DMS53 (cell line): ENCODE results near the gene RABL6.

Experiments used
- DNase-seq: peaks from one replicate; lab custom pipeline; 2025; lab: John Stamatoyannopoulos, UW

Gene RABL6

DNA sequence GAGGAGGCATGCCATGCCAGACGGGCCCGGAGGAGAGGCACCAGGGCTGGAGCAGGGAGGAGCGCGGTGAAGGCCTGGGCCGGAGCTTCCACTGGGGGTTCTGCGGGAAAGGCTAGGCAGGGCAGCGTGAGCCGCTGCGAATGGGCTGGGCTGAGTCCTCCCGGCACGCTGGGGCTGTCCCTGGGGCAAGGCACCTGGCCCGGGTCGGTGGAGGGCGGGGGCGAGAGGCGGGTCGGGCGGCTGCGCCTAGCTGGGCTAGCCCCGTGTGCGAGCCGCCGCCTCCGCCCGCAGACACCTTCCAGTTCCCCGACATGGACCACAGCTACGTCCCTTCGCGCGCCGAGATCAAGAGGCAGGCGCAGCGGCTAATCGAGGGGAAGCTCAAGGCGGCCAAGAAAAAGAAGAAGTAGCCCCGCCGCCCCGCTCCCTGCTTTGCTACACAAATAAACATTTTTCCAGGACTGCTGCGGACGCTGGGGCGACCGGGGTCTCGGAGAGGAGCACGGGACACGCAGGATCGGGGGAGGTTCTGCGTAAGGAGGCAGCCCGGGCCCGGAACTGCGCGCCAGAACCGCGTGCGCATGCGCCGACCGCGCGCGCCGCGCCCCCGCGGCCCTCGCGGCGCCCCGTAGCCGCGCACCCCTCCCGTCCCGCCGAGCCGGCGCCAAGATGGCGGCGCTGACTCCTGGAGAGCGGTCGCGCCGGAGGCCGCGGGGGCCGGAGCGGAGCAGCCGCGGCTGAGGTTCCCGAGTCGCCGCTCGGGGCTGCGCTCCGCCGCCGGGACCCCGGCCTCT, at the start of gene RABL6:
Gene RABL6 (plus strand): TSS at position 668 of the 794 bp plus-strand sequence. CDS start 249 bp downstream, outside the sequence.
- DNase-seq: peak; percentile 89

- DNase-seq: no peak
Observed at GRCh38 chr9:136759001-136759400, 48.7 kb upstream of the RABL6 start.

DNA sequence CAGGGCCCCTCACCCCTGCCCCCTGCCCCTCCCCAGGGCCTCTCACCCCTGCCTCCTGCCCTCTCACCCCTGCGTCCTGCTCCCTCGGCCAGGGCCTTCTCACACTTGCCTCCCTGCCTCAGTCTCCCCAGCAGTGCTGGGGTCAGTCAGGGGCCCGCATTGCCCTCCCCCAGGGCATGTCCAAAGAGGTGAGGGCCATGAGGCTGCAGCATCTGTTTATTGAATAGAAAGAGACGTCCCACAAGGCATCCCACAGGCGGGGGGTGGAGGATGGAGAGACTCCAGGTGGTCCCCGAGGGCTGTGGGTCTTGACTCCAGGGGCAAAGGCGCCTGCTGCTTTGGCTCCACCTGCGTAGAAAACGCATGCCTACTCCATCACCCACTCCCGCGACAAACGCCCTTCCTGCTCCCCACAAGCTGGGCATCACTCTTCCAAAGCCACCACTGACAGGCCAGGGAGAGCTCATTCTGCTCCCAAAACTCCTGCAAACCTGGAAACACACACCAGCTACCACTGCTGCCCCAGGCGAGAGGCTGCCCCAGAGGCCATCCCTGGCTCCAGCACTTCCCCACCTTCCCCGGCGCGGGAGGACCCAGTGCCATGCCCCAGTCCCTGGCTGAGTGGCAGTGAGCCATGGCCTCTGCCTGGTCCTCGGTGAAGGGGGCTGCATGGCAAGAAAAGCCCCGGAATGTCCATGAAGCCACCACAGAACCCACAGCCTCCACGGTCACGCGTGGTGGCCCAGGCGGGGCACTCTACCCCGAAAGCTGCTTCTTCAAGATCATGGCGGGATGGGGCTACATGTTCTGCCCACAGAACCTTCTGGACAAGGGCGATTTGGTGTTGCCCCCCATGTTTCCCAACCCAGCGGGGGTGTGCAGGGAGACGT, 48.1 kb upstream of the RABL6 start:
- no peak for DNase-seq

DNA sequence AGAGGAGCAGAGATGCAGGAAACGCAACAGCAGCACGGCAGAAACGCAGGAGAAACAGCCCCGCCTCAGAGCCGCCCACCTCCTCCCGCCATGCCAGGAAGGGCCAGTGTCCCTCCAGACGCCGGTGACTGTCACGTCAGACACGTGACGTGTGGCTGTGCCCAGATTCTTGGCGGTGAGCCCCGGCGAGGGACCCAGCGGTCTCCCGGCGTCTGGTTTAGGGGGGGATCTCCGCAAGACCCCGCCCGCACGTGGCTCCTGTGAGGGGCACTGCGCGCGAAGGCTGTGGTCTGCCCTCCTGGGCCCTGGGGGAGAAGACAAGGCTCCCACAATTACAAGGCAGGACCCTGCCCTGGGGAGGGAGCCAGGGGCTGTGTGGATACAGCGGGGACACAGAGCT, 47.3 kb upstream of the RABL6 start:
- DNase-seq: no peak

DNA sequence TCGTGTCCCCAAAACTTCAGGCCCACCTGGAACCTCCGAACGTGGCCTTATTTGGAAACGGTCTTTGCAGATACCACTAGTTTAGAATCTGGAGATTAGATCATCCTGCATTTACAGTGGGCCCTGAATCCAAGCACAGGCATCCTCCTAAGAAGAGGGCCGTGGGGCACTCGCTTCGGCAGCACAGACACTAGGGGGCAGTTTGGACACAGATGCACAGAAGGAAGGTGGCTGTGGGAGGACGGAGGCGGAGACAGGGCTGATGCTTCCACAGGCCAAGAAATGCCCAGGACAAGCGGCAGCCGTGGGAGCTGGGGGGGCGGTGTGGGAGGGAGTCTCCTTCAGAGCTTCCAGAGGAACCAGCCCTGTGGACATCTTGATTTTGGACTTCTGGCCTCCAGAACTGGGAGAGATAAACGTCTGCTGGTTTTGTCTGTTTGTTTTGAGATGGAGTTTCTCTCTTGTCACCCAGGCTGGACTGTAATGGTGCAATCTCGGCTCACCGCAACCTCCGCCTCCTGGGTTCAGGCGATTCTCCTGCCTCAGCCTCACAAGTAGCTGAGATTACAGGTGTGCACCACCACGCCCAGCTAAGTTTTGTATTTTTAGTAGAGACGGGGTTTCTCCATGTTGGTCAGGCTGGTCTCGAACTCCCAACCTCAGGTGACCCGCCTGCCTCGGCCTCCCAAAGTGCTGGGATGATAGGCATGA, 46.8 kb upstream of the RABL6 start:
- DNase-seq: peak; percentile 87

- no peak for DNase-seq
Observed at GRCh38 chr9:136761545-136761981, 46.2 kb upstream of the RABL6 start.

DNA sequence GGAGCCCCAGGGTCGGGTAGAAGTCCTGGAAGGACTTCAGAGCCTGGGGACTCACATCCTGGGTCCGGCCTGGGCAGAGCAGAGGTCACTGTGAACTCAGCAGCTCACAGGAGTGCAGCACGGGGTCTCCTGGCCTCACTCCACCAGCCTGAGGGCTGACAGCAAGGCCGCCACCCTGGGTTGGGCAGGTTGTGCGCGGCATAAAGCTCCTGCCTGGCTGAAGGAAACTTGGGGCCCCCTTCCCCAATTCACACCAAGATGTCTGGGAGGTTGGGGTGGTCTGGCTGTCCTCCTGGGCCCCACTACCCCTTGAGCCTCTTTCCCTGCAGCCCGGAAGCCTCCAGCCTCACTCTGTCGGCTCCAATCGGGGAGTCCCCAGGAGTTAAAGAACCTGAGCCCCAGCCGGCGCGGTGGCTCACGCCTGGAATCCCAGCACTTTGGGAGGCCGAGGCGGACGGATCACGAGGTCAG, 45.5 kb upstream of the RABL6 start:
- no peak for DNase-seq

DNA sequence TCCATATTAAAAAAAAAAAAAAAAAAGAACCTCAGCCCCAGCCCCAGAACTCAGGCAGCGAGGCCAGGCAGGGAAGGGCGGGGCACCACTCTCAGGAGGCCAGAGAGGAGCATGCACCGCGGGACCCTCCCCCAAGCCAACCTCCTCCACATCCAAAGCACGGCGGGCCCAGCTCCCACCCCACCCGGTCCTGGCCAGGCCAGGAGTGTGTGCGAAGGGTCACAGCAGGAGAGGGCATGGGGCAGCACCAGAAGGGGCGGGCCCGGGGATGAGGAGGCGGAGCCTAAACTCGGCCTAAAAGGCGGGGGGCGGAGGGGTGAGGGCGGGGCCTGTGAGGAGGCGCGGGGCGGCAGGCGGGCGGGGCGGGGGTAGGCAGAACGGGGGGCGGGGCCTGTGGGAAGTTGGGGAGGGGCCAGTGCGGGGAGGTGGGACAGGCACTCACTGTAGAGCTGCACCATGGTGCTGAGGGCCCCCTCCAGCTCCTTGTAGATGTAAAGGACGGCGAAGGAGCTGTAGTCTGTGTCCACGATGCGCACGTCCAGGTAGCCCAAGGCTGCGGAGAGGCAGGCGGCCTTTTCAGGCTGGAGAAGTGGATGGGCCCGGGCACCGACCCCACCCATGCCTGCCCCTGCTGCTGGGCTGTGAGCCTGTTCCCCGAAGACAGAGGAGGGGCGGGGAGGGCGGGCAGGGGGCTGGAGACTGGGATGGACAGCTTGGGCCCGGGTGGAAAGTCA, 44.7 kb upstream of the RABL6 start:
- peak; percentile 87 for DNase-seq

DNA sequence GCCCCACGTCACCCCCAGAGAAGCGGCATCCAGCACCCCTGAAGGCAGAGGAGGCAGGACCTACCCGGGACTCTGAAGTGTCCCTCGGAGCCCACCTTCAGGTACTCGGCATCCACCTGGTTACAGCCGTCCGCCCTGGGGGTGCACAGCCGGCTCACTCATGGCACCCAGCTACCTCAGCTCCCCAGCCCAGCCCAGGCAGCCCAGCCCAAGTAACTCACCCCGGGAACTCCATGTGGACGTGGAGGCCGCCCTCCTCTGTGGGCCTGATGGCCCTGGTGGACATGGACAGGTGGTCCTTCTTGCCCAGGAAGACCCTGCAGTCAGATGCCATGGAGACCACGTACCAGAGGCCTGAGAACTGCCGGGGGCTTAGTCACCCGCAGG, 44.1 kb upstream of the RABL6 start:
- no peak for DNase-seq

DNA sequence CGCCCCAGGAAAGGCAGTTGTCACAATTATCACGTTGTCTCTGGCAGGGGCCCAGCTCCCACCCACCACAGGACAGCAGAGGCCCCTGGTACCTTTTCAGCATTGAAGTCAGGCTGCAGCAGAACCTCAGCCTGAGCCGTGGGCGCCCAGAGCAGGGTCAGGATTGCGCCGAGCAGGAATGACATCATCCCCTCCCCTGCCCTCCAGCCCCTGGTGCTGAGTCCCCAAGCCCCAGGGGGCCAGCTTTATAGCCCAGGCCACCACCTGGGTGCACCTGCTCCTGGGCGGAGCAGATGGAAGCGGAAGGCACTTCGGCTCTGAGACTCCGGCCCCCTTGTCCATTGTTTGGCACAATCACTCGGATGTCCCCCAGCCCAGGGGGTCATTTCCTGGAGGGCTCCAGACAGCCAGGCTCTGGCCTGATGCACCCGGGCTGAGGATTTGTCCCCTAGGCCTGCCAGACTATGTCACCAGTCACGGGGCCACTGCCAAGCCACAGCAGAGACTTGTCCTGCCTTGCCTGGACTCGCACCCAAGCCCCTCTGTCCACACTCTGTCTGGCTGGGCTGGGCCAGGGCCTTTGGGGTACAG, 43.4 kb upstream of the RABL6 start, which contains the start of gene LCN15:
Gene LCN15 (minus strand): TSS at position 218 of the 591 bp plus-strand sequence. CDS start 30 bp downstream, at position 188.
- DNase-seq: no peak

DNA sequence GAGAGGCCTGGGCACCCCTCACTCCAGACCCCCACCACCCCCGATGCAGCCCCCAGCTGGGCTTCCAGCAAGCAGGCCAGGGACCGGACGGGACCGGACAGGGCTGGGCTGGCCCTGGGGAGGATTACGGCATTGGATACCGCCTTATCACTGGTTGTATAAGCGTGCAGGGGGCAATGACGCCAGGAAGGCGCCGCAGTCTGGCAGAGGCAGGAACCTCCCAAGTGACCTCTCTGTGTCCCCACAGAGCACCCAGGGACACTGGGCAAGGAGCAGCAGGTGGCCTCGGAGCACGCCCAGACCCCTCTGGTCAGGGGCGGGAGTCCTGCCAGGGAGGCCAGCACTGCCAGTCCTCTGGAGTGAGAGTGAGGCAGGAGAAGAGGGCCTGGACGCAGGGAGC, 42.7 kb upstream of the RABL6 start:
- DNase-seq: no peak

GRCh38 chr9:136765745-136766409, 41.9 kb upstream of the RABL6 start:
- DNase-seq: peak; percentile 39

DNA sequence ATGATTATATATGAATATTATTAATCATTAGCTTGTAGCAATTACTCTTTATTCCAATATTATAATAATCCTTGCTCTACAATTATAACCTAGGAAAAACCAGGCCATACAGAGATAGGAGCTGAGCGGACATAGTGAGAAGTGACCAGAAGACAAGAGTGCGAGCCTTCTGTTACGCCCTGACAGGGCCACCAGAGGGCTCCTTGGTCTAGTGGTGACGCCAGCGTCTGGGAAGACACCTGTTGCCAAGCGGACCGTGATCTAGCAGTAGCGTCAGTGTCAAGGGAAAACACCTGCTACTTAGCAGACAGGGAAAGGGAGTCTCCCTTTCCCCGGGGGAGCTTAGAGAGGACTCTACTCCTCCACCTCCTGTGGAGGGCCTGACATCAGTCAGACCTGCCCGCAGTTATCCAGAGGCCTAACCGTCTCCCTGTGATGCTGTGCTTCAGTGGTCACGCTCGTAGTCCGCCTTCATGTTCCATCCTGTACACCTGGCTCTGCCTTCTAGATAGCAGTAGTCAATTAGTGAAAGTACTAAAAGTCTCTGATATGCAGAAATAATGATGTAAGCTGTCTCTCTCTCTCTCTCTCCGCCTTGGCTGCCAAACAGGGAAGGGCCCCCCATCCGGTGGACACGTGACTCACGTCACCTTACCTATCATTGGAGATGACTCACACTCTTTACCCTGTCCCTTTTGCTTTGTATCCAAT, 41.2 kb upstream of the RABL6 start:
- DNase-seq: peak; percentile 93

DNA sequence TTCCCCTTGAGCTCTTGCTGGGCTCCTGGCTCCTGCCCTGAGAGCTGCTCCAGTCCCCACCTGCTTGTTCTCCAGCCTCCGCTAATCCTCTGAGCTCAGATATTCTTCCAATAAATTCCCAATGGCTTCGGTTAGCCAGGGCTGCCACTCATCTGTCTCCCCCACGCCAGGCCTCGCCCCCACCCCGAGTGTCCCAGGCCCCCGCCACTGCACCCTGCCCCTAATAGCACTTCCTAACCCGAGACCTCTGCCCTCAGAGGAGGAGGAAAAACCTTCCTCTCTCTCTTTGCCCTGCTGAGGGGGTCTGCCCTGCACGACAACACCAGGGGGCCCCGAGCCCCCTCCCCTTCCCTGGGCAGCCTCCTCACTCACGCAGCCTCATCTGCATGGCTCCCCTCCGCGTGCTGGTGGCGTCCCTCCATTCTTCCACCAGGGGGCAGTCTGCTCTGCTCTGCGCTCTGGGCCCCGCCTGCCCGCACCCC, 38.0 kb upstream of the RABL6 start:
- no peak for DNase-seq

DNA sequence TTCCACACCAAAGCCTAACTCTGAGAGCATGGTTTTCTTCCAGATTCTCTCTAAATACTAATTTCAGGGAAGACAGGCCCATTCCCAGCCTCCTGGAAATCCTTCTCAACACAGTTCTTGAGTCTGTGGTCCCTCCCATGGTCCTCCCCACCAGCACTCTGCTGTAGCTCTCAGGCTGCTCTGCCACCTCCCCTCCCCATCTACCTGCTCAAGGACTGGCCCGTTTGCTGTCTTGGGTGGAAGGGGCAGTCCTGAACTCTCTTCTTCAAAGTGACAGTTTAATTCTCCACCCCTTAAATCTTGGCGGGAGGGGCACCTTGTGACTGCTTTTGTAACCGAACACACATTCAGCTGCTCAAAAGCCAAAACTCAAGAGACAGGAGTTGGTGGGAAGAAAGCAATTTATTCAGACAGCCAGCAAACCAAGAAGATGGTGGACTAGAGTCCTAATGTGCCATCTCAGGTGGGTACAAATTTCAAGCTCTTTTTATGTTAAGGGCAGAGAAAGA, 35.8 kb upstream of the RABL6 start:
- no peak for DNase-seq

- peak; percentile 62 for DNase-seq
Observed at GRCh38 chr9:136773386-136774044, 34.2 kb upstream of the RABL6 start.

GRCh38 chr9:136774416-136775045, 33.2 kb upstream of the RABL6 start:
- DNase-seq: no peak

GRCh38 chr9:136775191-136775590, 32.6 kb upstream of the RABL6 start:
- no peak for DNase-seq
